ENCODE data around the gene ACP4.

Gene ACP4

GRCh38 chr19:50784710-50785109 lies 5.5 kb upstream of the ACP4 start:
- TF ChIP-seq CTCF (IDR thresholded peaks at IDR 0.05; ENCODE audit: extremely low read depth, missing control alignments) = no peak
- peak; percentile 9 for DNase-seq (ENCODE audit: low spot score)

GRCh38 chr19:50785329-50785728 lies 4.9 kb upstream of the ACP4 start:
- TF ChIP-seq CTCF (IDR thresholded peaks at IDR 0.05; ENCODE audit: extremely low read depth, missing control alignments) = no peak
- DNase-seq (ENCODE audit: low spot score) = no peak

- no peak for DNase-seq (ENCODE audit: low spot score)
- no peak for TF ChIP-seq CTCF (IDR thresholded peaks at IDR 0.05; ENCODE audit: extremely low read depth, missing control alignments)
Measured at GRCh38 chr19:50790922-50791467, 780 bp downstream of the ACP4 start.

GRCh38 chr19:50791594-50792271 lies 1.5 kb downstream of the ACP4 start:
- no peak for DNase-seq (ENCODE audit: low spot score)
- TF ChIP-seq CTCF (IDR thresholded peaks at IDR 0.05; ENCODE audit: extremely low read depth, missing control alignments) = no peak

- no peak for DNase-seq (ENCODE audit: low spot score)
- TF ChIP-seq CTCF (IDR thresholded peaks at IDR 0.05; ENCODE audit: extremely low read depth, missing control alignments) = no peak
Measured at GRCh38 chr19:50792272-50793250, 2.3 kb downstream of the ACP4 start.

- TF ChIP-seq CTCF (IDR thresholded peaks at IDR 0.05; ENCODE audit: extremely low read depth, missing control alignments) = no peak
- no peak for DNase-seq (ENCODE audit: low spot score)
Measured at GRCh38 chr19:50793558-50794065, 3.4 kb downstream of the ACP4 start.
